Measurements from ENCODE around the gene NME5. TPM values are rescaled to one million over a fixed set of nuclear protein-coding genes. Genes with fewer than 3 reads are reported as not detected.
A peak's percentile ranks its signal among the peaks of the same experiment; 100 is the strongest.

The NME5 gene
- total and polyA plus RNA-seq, 8 donors, result 1.5 to 2.7 (median 2.1) TPM; not detected in 3

- H3K4me1 ChIP-seq, result peaks cover 16 to 46% (median 32%) of the 10 kb centered on the region in 4 donors
- intact Hi-C loops (cut with DNase I; ENCODE audit: low total_unique reads), result no loop called here
- TF ChIP-seq EP300 (IDR thresholded peaks at IDR 0.05), result no peak
- TF ChIP-seq CTCF (IDR thresholded peaks at IDR 0.05), result no peak
- no peak for TF ChIP-seq POLR2A (IDR thresholded peaks at IDR 0.05)
- TF ChIP-seq POLR2AphosphoS5 (IDR thresholded peaks at IDR 0.05), result peak; percentile 84 to 93 (median 84)
- H3K4me3 ChIP-seq, result peak within 1 kb of the TSS; percentile 66 to 99 (median 82)
- H3K9me3 ChIP-seq, result no peaks in the 10 kb centered on the region
- peak within 1 kb of the TSS; percentile 50 to 92 (median 87) for H3K27ac ChIP-seq
- peaks cover 14 to 45% (median 36%) of the 10 kb centered on the region in 4 donors for H3K36me3 ChIP-seq
- DNase-seq, result peak; percentile 95 to 98
- no peaks in the 10 kb centered on the region for H3K27me3 ChIP-seq
- 0 to 1% (median 0%) methylated on average over 41 of the region's 41 CpGs for WGBS, 5 donors
These were observed 39.5 kb upstream of the NME5 start, which contains the start of the genes BRD8 and KIF20A for GRCh38 chr5:138178516-138179276. BRD8 (minus strand) TSS chr5:138178630; CDS start chr5:138178614, 16 bp downstream. KIF20A (plus strand) TSS chr5:138179112; CDS start chr5:138179681, 569 bp downstream.

GRCh38 chr5:138177941-138178515, 38.8 kb upstream of the NME5 start:
- Histone ChIP-seq H3K27me3 (no peaks in the 10 kb centered on the region), H3K4me3 (peak overlapping the region; percentile 66 to 99 (median 82)), H3K9me3 (no peaks in the 10 kb centered on the region), H3K4me1 (peaks cover 16 to 53% (median 32%) of the 10 kb centered on the region in 4 donors), H3K27ac (peak overlapping the region; percentile 50 to 92 (median 87)), H3K36me3 (peaks cover 18 to 45% (median 40%) of the 10 kb centered on the region in 4 donors)
- WGBS, 5 donors, result 0 to 1% (median 1%) methylated on average over 16 of the region's 16 CpGs
- TF ChIP-seq POLR2A (IDR thresholded peaks at IDR 0.05) (no peak), CTCF (IDR thresholded peaks at IDR 0.05) (no peak), EP300 (IDR thresholded peaks at IDR 0.05) (no peak), POLR2AphosphoS5 (IDR thresholded peaks at IDR 0.05) (no peak)
- DNase-seq, result peak; percentile 31 to 69
- intact Hi-C loops (cut with DNase I; ENCODE audit: low total_unique reads), result no loop called here

- Histone ChIP-seq H3K4me1 (peaks cover 0 to 17% (median under 1%) of the 10 kb centered on the region in 4 donors), H3K9me3 (no peaks in the 10 kb centered on the region), H3K36me3 (peaks cover 86 to 100% (median 99%) of the 10 kb centered on the region in 4 donors), H3K4me3 (no peak overlapping the region), H3K27me3 (no peaks in the 10 kb centered on the region), H3K27ac (no peak overlapping the region)
- intact Hi-C loops (cut with DNase I; ENCODE audit: low total_unique reads), result no loop called here
- TF ChIP-seq EP300 (IDR thresholded peaks at IDR 0.05) (no peak), CTCF (IDR thresholded peaks at IDR 0.05) (no peak), POLR2A (IDR thresholded peaks at IDR 0.05) (no peak), POLR2AphosphoS5 (IDR thresholded peaks at IDR 0.05) (no peak)
- no peak for DNase-seq
These were observed 31.1 kb upstream of the NME5 start for GRCh38 chr5:138170299-138170698.

- intact Hi-C loops (cut with DNase I; ENCODE audit: low total_unique reads), result no loop called here
- H3K27ac ChIP-seq, result no peak overlapping the region
- H3K9me3 ChIP-seq, result no peaks in the 10 kb centered on the region
- WGBS, 5 donors, result 90 to 96% (median 94%) methylated on average over 5 of the region's 5 CpGs
- TF ChIP-seq EP300 (IDR thresholded peaks at IDR 0.05), result no peak
- TF ChIP-seq POLR2A (IDR thresholded peaks at IDR 0.05), result no peak
- TF ChIP-seq CTCF (IDR thresholded peaks at IDR 0.05), result no peak
- no peak for TF ChIP-seq POLR2AphosphoS5 (IDR thresholded peaks at IDR 0.05)
- no peaks in the 10 kb centered on the region for H3K27me3 ChIP-seq
- DNase-seq, result no peak
- H3K36me3 ChIP-seq, result peaks cover 92 to 100% (median 99%) of the 10 kb centered on the region in 4 donors
- H3K4me3 ChIP-seq, result no peak overlapping the region
- H3K4me1 ChIP-seq, result peaks cover 0 to 10% (median 0%) of the 10 kb centered on the region in 4 donors
These were observed 29.9 kb upstream of the NME5 start for GRCh38 chr5:138169124-138169523.
